ENCODE data around the gene SUPT4H1. TPM values are rescaled to one million over a fixed set of nuclear protein-coding genes. Genes with fewer than 3 reads are reported as not detected.

SUPT4H1 gene
- 107 to 181 TPM (median 150 TPM) in 5 replicates for total RNA-seq (2022; extraction: Qiagen RNA extraction)

GRCh38 chr17:58351831-58352595, at the start of gene SUPT4H1:
Gene SUPT4H1 (minus strand): TSS chr17:58352201. CDS start chr17:58352135, 66 bp downstream.

DNA sequence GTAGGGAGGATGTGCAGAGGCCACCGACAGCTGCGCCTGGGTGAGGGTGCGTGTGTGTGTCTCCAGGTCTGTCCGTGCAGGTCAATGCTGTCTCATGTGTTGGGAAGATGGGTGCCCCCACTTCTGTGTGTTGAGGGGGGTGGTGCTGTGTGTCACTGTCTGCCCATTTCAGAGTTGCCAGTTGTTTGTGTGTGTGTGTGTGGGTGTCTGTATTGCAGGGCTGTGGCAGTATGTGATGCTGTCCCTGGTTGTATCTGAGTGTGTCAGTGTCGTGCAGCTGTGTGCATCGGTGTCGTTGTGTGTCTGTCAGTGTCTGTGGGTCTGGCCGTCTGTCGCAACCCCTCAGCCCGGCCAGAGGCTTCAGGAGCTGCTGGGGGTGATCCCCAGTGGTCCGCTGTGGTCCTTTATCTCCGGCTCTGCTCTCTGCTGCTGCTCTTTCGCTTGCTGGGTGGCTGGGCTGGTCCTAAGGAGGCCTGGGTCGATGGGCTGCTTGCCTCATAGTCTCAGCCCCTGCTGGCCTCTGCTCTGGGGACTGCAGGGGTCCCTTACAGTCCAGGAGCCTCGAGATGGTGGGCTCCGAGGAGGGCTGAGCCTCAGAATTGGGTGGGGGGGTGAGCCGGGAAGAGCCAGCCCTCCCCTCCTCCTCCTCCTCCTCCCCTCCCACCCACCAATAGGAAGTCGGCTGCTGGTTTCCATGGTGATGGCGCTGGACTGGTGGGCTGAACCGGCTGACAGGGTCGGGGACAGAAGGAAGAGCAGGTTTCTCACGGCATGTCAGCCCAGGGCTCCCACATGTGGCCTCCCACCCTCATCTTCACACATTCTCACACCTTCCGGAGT, 23.6 kb downstream of the SUPT4H1 start, which contains the start of gene TSPOAP1:
Gene TSPOAP1 (minus strand): TSS at position 601 of the 840 bp plus-strand sequence. CDS start 875 bp downstream, outside the sequence.

Other genes starting within 250 kb of the SUPT4H1 start
- 0.02 TPM in 1 of 5 replicates, not detected in the others for gene OR4D1, start 203.8 kb downstream of the SUPT4H1 start, total RNA-seq (2022; extraction: Qiagen RNA extraction)
- gene OR4D2, start 185.2 kb downstream of the SUPT4H1 start, total RNA-seq (2022; extraction: Qiagen RNA extraction) = not detected in 5 replicates
- gene EPX, start 159.5 kb downstream of the SUPT4H1 start, total RNA-seq (2022; extraction: Qiagen RNA extraction) = 0.03 TPM in 1 of 5 replicates, not detected in the others
- gene MKS1, start 132.9 kb downstream of the SUPT4H1 start, total RNA-seq (2022; extraction: Qiagen RNA extraction) = 10.5 to 12.8 TPM (median 11.7 TPM) in 5 replicates
- gene LPO, start 113.6 kb downstream of the SUPT4H1 start, total RNA-seq (2022; extraction: Qiagen RNA extraction) = not detected in 5 replicates
- gene MPO, start 71.3 kb downstream of the SUPT4H1 start, total RNA-seq (2022; extraction: Qiagen RNA extraction) = not detected in 5 replicates
- gene TSPOAP1, start 23.4 kb downstream of the SUPT4H1 start, total RNA-seq (2022; extraction: Qiagen RNA extraction) = not detected in 5 replicates
- 0.17 to 0.44 TPM (median 0.24 TPM) in 5 replicates for gene RNF43, start 65.3 kb upstream of the SUPT4H1 start, total RNA-seq (2022; extraction: Qiagen RNA extraction)
- not detected in 5 replicates for gene HSF5, start 136.2 kb upstream of the SUPT4H1 start, total RNA-seq (2022; extraction: Qiagen RNA extraction)
- gene MTMR4, start 162.4 kb upstream of the SUPT4H1 start, total RNA-seq (2022; extraction: Qiagen RNA extraction) = 6.0 to 10.4 TPM (median 9.1 TPM) in 5 replicates